ENCODE data around the gene CPA5.

DNA sequence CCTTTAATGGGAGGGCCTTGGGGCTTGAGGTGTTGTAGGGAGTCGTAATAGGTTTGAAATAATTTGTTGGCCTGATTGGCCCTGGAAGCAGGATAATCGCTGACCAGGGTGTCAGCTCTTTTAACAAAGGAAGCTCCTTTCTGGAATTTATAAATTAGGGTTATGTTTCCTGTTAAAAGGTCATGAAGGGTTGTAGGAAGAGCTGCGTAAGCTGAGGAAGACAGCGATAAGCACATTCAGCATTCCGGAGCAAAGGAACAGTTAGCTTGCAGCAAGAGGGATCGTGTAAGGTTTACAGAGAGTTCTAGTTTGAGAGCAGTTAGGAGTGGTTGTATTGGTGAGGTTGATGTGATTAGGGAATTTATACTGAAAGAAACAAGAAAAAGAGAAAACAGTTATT, 30.3 kb upstream of the CPA5 start:
- TF ChIP-seq, protein P1, sequence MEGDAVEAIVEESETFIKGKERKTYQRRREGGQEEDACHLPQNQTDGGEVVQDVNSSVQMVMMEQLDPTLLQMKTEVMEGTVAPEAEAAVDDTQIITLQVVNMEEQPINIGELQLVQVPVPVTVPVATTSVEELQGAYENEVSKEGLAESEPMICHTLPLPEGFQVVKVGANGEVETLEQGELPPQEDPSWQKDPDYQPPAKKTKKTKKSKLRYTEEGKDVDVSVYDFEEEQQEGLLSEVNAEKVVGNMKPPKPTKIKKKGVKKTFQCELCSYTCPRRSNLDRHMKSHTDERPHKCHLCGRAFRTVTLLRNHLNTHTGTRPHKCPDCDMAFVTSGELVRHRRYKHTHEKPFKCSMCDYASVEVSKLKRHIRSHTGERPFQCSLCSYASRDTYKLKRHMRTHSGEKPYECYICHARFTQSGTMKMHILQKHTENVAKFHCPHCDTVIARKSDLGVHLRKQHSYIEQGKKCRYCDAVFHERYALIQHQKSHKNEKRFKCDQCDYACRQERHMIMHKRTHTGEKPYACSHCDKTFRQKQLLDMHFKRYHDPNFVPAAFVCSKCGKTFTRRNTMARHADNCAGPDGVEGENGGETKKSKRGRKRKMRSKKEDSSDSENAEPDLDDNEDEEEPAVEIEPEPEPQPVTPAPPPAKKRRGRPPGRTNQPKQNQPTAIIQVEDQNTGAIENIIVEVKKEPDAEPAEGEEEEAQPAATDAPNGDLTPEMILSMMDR (IDR thresholded peaks at IDR 0.05): no peak
- no peak for TF ChIP-seq POLR2A (IDR thresholded peaks at IDR 0.05)

All from tibial nerve (tissue), 3 donors.